ENCODE results near the gene CPSF3.

GRCh38 chr2:9405636-9406035, 17.8 kb upstream of the CPSF3 start:
- TF ChIP-seq CTCF (conservative IDR thresholded peaks at IDR 0.05; ENCODE audit: low read depth, low read length) = no peak
- TF ChIP-seq CEBPB (IDR thresholded peaks at IDR 0.05; ENCODE audit: low read depth, low read length) = no peak

Data from IMR-90 (cell line).